ENCODE results near the gene PDGFRB.

DNA sequence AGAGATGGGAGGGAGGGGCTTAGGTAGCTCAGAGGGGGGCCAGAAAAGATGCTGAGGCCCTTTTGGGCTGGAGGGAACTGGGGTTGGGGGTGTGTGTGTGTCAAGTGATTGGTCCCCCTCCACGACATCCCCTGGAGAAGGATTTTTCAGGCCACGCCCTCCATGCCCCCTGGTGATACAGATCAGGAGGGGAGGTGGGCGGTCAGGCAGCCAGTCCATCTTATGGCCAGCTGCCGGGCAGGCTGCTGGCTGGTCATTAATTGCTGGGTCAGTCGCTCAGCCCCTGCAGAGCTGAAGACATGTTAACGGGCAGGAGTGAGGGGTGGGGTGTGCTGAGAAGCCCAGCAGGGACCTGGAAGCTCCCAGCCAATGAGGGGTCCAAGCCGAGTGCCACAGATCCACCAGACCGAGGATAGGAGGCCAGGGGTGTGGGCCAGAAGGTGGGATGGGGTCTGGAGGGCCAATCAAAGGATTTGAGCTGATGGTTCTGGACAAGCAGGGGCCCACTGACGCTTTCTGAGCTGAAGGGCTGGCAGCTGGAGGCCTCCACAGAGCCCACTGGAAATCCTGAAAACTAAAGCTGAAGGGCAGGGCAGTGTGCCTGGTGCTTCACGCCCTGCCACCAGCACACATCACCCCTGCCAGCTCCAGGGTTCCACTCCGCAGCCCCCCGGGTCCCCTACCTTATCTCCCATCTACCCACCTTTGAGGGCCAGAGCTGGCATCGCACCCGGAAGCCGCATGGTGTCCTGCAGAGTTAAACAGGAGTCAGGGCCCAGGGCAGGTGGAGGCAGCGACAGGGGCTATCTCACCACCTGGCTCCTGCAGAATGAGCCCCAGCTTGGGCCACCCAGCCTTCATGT lies 19.1 kb downstream of the PDGFRB start:
- TF ChIP-seq CEBPB (IDR thresholded peaks at IDR 0.05) (no peak), TAF1 (IDR thresholded peaks at IDR 0.05; ENCODE audit: low read depth) (no peak), RAD21 (IDR thresholded peaks at IDR 0.05; ENCODE audit: low read depth) (no peak), EP300 (IDR thresholded peaks at IDR 0.05; ENCODE audit: borderline replicate concordance) (no peak), YY1 (IDR thresholded peaks at IDR 0.05; ENCODE audit: low read depth) (no peak), CREB1 (IDR thresholded peaks at IDR 0.05; ENCODE audit: low read depth) (no peak), EGR1 (IDR thresholded peaks at IDR 0.05) (no peak), FOXM1 (IDR thresholded peaks at IDR 0.05; ENCODE audit: borderline replicate concordance, low read depth) (no peak), USF1 (IDR thresholded peaks at IDR 0.05) (no peak)
- TF ChIP-seq, protein P1, sequence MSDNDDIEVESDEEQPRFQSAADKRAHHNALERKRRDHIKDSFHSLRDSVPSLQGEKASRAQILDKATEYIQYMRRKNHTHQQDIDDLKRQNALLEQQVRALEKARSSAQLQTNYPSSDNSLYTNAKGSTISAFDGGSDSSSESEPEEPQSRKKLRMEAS (IDR thresholded peaks at IDR 0.05): no peak
- TF ChIP-seq, protein P2, sequence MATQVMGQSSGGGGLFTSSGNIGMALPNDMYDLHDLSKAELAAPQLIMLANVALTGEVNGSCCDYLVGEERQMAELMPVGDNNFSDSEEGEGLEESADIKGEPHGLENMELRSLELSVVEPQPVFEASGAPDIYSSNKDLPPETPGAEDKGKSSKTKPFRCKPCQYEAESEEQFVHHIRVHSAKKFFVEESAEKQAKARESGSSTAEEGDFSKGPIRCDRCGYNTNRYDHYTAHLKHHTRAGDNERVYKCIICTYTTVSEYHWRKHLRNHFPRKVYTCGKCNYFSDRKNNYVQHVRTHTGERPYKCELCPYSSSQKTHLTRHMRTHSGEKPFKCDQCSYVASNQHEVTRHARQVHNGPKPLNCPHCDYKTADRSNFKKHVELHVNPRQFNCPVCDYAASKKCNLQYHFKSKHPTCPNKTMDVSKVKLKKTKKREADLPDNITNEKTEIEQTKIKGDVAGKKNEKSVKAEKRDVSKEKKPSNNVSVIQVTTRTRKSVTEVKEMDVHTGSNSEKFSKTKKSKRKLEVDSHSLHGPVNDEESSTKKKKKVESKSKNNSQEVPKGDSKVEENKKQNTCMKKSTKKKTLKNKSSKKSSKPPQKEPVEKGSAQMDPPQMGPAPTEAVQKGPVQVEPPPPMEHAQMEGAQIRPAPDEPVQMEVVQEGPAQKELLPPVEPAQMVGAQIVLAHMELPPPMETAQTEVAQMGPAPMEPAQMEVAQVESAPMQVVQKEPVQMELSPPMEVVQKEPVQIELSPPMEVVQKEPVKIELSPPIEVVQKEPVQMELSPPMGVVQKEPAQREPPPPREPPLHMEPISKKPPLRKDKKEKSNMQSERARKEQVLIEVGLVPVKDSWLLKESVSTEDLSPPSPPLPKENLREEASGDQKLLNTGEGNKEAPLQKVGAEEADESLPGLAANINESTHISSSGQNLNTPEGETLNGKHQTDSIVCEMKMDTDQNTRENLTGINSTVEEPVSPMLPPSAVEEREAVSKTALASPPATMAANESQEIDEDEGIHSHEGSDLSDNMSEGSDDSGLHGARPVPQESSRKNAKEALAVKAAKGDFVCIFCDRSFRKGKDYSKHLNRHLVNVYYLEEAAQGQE (IDR thresholded peaks at IDR 0.05; ENCODE audit: low read depth): no peak
